ENCODE data around the gene KERA.

KERA gene

GRCh38 chr12:91058786-91059185 is 962 bp upstream of the KERA start:
- no peak for DNase-seq (ENCODE audit: insufficient read length, low spot score)
- FAIRE-seq = no peak
- no peak for TF ChIP-seq CTCF (IDR thresholded peaks at IDR 0.05; ENCODE audit: insufficient read depth, missing control alignments)

- FAIRE-seq (no peak), DNase-seq (ENCODE audit: insufficient read length, low spot score) (no peak)
- no peak for TF ChIP-seq CTCF (IDR thresholded peaks at IDR 0.05; ENCODE audit: insufficient read depth, missing control alignments)
Observed at GRCh38 chr12:91056488-91056887, 1.3 kb downstream of the KERA start.

- no peak for TF ChIP-seq CTCF (IDR thresholded peaks at IDR 0.05; ENCODE audit: insufficient read depth, missing control alignments)
- no peak for FAIRE-seq
Observed at GRCh38 chr12:91055976-91056375, 1.8 kb downstream of the KERA start.

GRCh38 chr12:91053951-91054715 is 3.7 kb downstream of the KERA start:
- no peak for FAIRE-seq
- TF ChIP-seq CTCF (IDR thresholded peaks at IDR 0.05; ENCODE audit: insufficient read depth, missing control alignments) = no peak
- DNase-seq (ENCODE audit: insufficient read length, low spot score) = no peak

More at GRCh38 chr12:91055976-91056375, 1.8 kb downstream of the KERA start:
- no peak for DNase-seq (ENCODE audit: insufficient read length, low spot score)

- FAIRE-seq (no peak), DNase-seq (ENCODE audit: insufficient read length, low spot score) (no peak)
- no peak for TF ChIP-seq CTCF (IDR thresholded peaks at IDR 0.05; ENCODE audit: insufficient read depth, missing control alignments)
Observed at GRCh38 chr12:91052026-91052425, 5.8 kb downstream of the KERA start.

GRCh38 chr12:91044586-91044985 is 13.2 kb downstream of the KERA start:
- TF ChIP-seq CTCF (IDR thresholded peaks at IDR 0.05; ENCODE audit: insufficient read depth, missing control alignments) = no peak
- FAIRE-seq = no peak
- no peak for DNase-seq (ENCODE audit: insufficient read length, low spot score)

GRCh38 chr12:91043408-91043807 is 14.4 kb downstream of the KERA start:
- FAIRE-seq (peak; percentile 77), DNase-seq (ENCODE audit: insufficient read length, low spot score) (no peak)
- no peak for TF ChIP-seq CTCF (IDR thresholded peaks at IDR 0.05; ENCODE audit: insufficient read depth, missing control alignments)
